SK-N-MC (cell line): ENCODE measurements around the gene IPMK.

Experiments
- EZH2 ChIP-seq: fragments of 200-600 bp; sonication (generic); IDR thresholded peaks from one replicate; pipeline ENCODE4 v1.6.1; 2017; ENCODE audit warnings: antibody characterized with exemption
- FOXP2 ChIP-seq: optimal IDR thresholded peaks from 2 replicates; pipeline ENCODE3; 2011; ENCODE audit warnings: mild to moderate bottlenecking, moderate library complexity; ENCODE audit not compliant: insufficient read depth; ENCODE audit errors: extremely low read length, control extremely low read depth
- POLR2AphosphoS5 ChIP-seq: IDR thresholded peaks from 2 replicates; pipeline ENCODE4 v1.6.1; 2012; ENCODE audit warnings: mild to moderate bottlenecking, low read depth, low read length, borderline replicate concordance

GRCh38 chr10:58305821-58306220 lies 38.1 kb upstream of the IPMK start:
- no peak for TF ChIP-seq EZH2
- no peak for TF ChIP-seq POLR2AphosphoS5
- TF ChIP-seq FOXP2 = no peak
